OCI-LY7 (cell line): ENCODE results near the gene MAPK11. TPM values are rescaled to one million over a fixed set of nuclear protein-coding genes. Genes with fewer than 3 reads are reported as not detected.

Experiments used
- BruUV-seq: library from RNA; stranded (reverse); fragments of 400-500 nt; replicated peaks from 2 replicates; lab custom pipeline; 2021; lab: Mats Ljungman, UMichigan
- CTCF ChIA-PET: fragments of 300-600 bp; sonication (Branson Sonifier 250); formaldehyde crosslinking; loops from one replicate; lab custom pipeline; 2022; ENCODE audit warnings: antibody characterized with exemption; ENCODE audit not compliant: unreplicated experiment; lab: Charles Lee
- POLR2A ChIA-PET: fragments of 300-600 bp; sonication (Branson Sonifier 250); formaldehyde crosslinking; loops from one replicate; lab custom pipeline; 2022; ENCODE audit warnings: antibody characterized with exemption; lab: Charles Lee
- DNase-seq: peaks from one replicate; pipeline ENCODE4 v3.0.0-alpha.2; 2015; ENCODE audit warnings: low spot score
- H2AFZ ChIP-seq: fragments of 200-600 bp; sonication (generic), shearing (Covaris generic); 2 replicates; pipeline ENCODE4 v1.6.1; 2014; ENCODE audit warnings: mild to moderate bottlenecking, antibody characterized with exemption, low read length, moderate library complexity
- H3K27ac ChIP-seq: fragments of 200-600 bp; sonication (generic); 2 replicates; pipeline ENCODE4 v1.5.1; 2014; ENCODE audit warnings: mixed run types, low read depth, mild to moderate bottlenecking, moderate library complexity, low read length, inconsistent platforms; ENCODE audit not compliant: poor library complexity, severe bottlenecking
- H3K36me3 ChIP-seq: fragments of 200-600 bp; sonication (generic); 2 replicates; pipeline ENCODE4 v1.6.1; 2014; ENCODE audit warnings: mild to moderate bottlenecking, antibody characterized with exemption, low read length, moderate library complexity, mixed read lengths; ENCODE audit not compliant: insufficient read depth
- H3K4me1 ChIP-seq: fragments of 200-600 bp; sonication (generic); 2 replicates; pipeline ENCODE4 v1.5.1; 2014; ENCODE audit warnings: mild to moderate bottlenecking, low read length; ENCODE audit not compliant: insufficient read depth, poor library complexity, severe bottlenecking
- H3K4me2 ChIP-seq: fragments of 200-600 bp; sonication (generic); 2 replicates; pipeline ENCODE4 v1.6.1; 2014; ENCODE audit warnings: mild to moderate bottlenecking, low read length
- H3K4me3 ChIP-seq: fragments of 200-600 bp; sonication (generic); 2 replicates; pipeline ENCODE4 v1.5.1; 2014; ENCODE audit warnings: mild to moderate bottlenecking, low read depth, low read length; ENCODE audit not compliant: poor library complexity, severe bottlenecking
- H3K79me2 ChIP-seq: fragments of 200-600 bp; sonication (generic); 2 replicates; pipeline ENCODE4 v1.6.1; 2016; ENCODE audit warnings: low read depth, mild to moderate bottlenecking, low read length, moderate library complexity, mixed read lengths; ENCODE audit not compliant: insufficient read depth
- H3K9me2 ChIP-seq: fragments of 200-600 bp; sonication (generic); 2 replicates; pipeline ENCODE4 v1.6.1; 2016; ENCODE audit warnings: mild to moderate bottlenecking, low read length, mixed read lengths; ENCODE audit not compliant: insufficient read depth
- H3K9me3 ChIP-seq: fragments of 200-600 bp; sonication (generic); 2 replicates; pipeline ENCODE4 v1.6.1; 2014; ENCODE audit warnings: mild to moderate bottlenecking, mixed run types, low read length, mixed read lengths
- H4K20me1 ChIP-seq: fragments of 200-600 bp; sonication (generic); 2 replicates; pipeline ENCODE4 v1.6.1; 2014; ENCODE audit warnings: mild to moderate bottlenecking, antibody characterized with exemption, low read length, moderate library complexity, mixed read lengths; ENCODE audit not compliant: insufficient read depth
- CTCF ChIP-seq: fragments of 200-600 bp; sonication (generic); conservative IDR thresholded peaks from 2 replicates; pipeline ENCODE4 v1.5.1; 2014; ENCODE audit warnings: mild to moderate bottlenecking, antibody characterized with exemption, low read length, moderate library complexity, mixed read lengths
- EZH2phosphoT487 ChIP-seq: fragments of 200-600 bp; sonication (generic); IDR thresholded peaks from 2 replicates; pipeline ENCODE4 v1.6.1; 2018; ENCODE audit warnings: low read depth, borderline replicate concordance, mild to moderate bottlenecking, mixed run types, antibody characterized with exemption, low read length, moderate library complexity, mixed read lengths
- intact Hi-C: fragments of 100-400 bp; cut with micrococcal nuclease; formaldehyde crosslinking; loops from one replicate; pipeline ENCODE4 v1.10.0; 2022; ENCODE audit not compliant: unreplicated experiment
- total RNA-seq, 2 experiments: library from RNA; depleted of rRNA in 1 of 2; stranded (reverse); fragments of >200 nt in 1 of 2; shearing (Covaris generic) in 1 of 2; gene quantifications; 2 replicates each; pipeline ENCODE4 v1.2.3, GENCODE V29; 2014 to 2022

MAPK11 gene
- total RNA-seq, 2 experiments from 2014 or later, result 12.0 to 19.7 TPM

GRCh38 chr22:50289151-50289941 lies 19.2 kb upstream of the MAPK11 start:
- Histone ChIP-seq H3K27ac (no peak overlapping the region), H3K79me2 (no peaks in the 10 kb centered on the region), H3K36me3 (no peaks in the 10 kb centered on the region), H3K4me1 (peaks cover 31% of the 10 kb centered on the region), H2AFZ (no peak overlapping the region), H4K20me1 (no peaks in the 10 kb centered on the region), H3K9me3 (no peaks in the 10 kb centered on the region), H3K4me2 (no peak overlapping the region), H3K9me2 (no peaks in the 10 kb centered on the region), H3K4me3 (no peak overlapping the region)
- POLR2A ChIA-PET, result no interaction called here
- no TSS peak for BruUV-seq
- CTCF ChIA-PET, result no interaction called here
- DNase-seq, result no peak
- intact Hi-C loops, result no loop called here
- TF ChIP-seq CTCF, result no peak
- no peak for TF ChIP-seq EZH2phosphoT487

GRCh38 chr22:50287731-50288130 lies 17.6 kb upstream of the MAPK11 start:
- no peak overlapping the region for H3K4me2 ChIP-seq
- no peak overlapping the region for H3K27ac ChIP-seq
- H3K9me3 ChIP-seq, result no peaks in the 10 kb centered on the region
- CTCF ChIA-PET, result interaction anchor here (1.0 kb wide), 1 partner anchor 11 kb away, joined by 3 read pairs; no protein-coding TSS in a partner anchor
- no peak for DNase-seq
- H3K36me3 ChIP-seq, result no peaks in the 10 kb centered on the region
- H3K4me3 ChIP-seq, result no peak overlapping the region
- no peaks in the 10 kb centered on the region for H3K9me2 ChIP-seq
- H3K79me2 ChIP-seq, result no peaks in the 10 kb centered on the region
- H4K20me1 ChIP-seq, result no peaks in the 10 kb centered on the region
- no peak overlapping the region for H2AFZ ChIP-seq
- POLR2A ChIA-PET, result no interaction called here
- H3K4me1 ChIP-seq, result peaks cover 15% of the 10 kb centered on the region
- no TSS peak for BruUV-seq
- no peak for TF ChIP-seq EZH2phosphoT487
- no peak for TF ChIP-seq CTCF
- intact Hi-C loops, result no loop called here

GRCh38 chr22:50286701-50287318 lies 16.6 kb upstream of the MAPK11 start:
- Histone ChIP-seq H3K79me2 (no peaks in the 10 kb centered on the region), H3K4me3 (no peak overlapping the region), H3K4me2 (no peak overlapping the region), H3K36me3 (no peaks in the 10 kb centered on the region), H3K4me1 (peaks cover 6% of the 10 kb centered on the region), H4K20me1 (no peaks in the 10 kb centered on the region), H3K9me2 (no peaks in the 10 kb centered on the region), H3K9me3 (no peaks in the 10 kb centered on the region), H3K27ac (no peak overlapping the region), H2AFZ (no peak overlapping the region)
- ChIA-PET POLR2A (no interaction called here), CTCF (no interaction called here)
- no TSS peak for BruUV-seq
- TF ChIP-seq CTCF (no peak), EZH2phosphoT487 (no peak)
- intact Hi-C loops, result no loop called here
- DNase-seq, result no peak
